IMR-90 (cell line): ENCODE measurements around the gene COL23A1. TPM values are rescaled to one million over a fixed set of nuclear protein-coding genes. Genes with fewer than 3 reads are reported as not detected.

Source experiments
- ATAC-seq: fragments of 200-7000 bp; cut with Tn5 transposase; 2 replicates; pipeline ENCODE4 v1.9.1; 2020; ENCODE audit warnings: low read depth, mild to moderate bottlenecking, moderate library complexity
- BruUV-seq: library from RNA; stranded (reverse); fragments of 400-500 nt; replicated peaks from 2 replicates; lab custom pipeline; 2021; lab: Mats Ljungman, UMichigan
- CTCF ChIA-PET: fragments of 300-600 bp; formaldehyde crosslinking; extraction: SDS; loops from one replicate; lab custom pipeline; 2021; ENCODE audit warnings: antibody characterized with exemption; lab: Yijun Ruan, JAX
- POLR2A ChIA-PET: fragments of 300-600 bp; sonication (Branson Sonifier 250); formaldehyde crosslinking; loops from one replicate; lab custom pipeline; 2022; ENCODE audit warnings: antibody characterized with exemption; ENCODE audit not compliant: unreplicated experiment; lab: Charles Lee
- DNase-seq: peaks from one replicate; pipeline ENCODE4 v3.0.0; 2013
- H2AFZ ChIP-seq: replicated peaks from 2 replicates; pipeline ENCODE3; 2013; ENCODE audit warnings: low read length, mild to moderate bottlenecking; ENCODE audit not compliant: poor library complexity
- H2AK5ac ChIP-seq: 2 replicates; pipeline ENCODE4 v1.6.1; 2013; ENCODE audit warnings: low read depth, low read length, inconsistent platforms
- H2AK9ac ChIP-seq: replicated peaks from 2 replicates; pipeline ENCODE3; 2013; ENCODE audit warnings: mild to moderate bottlenecking, low read depth, low read length, moderate library complexity; ENCODE audit not compliant: poor library complexity
- H2BK120ac ChIP-seq: 2 replicates; pipeline ENCODE4 v1.6.1; 2013; ENCODE audit warnings: low read depth, low read length, inconsistent platforms
- H2BK15ac ChIP-seq: 3 replicates; pipeline ENCODE4 v1.6.1; 2013; ENCODE audit warnings: low read depth, low read length, inconsistent platforms
- H2BK20ac ChIP-seq: 2 replicates; pipeline ENCODE4 v1.6.1; 2013; ENCODE audit warnings: low read depth, mild to moderate bottlenecking, inconsistent platforms, low read length, moderate library complexity
- H2BK5ac ChIP-seq: 2 replicates; pipeline ENCODE4 v1.6.1; 2013; ENCODE audit warnings: mild to moderate bottlenecking, low read depth, low read length, inconsistent platforms; ENCODE audit not compliant: poor library complexity, severe bottlenecking
- H3K14ac ChIP-seq: replicated peaks from 2 replicates; pipeline ENCODE4 v1.6.1; 2013; ENCODE audit warnings: low read depth, low read length, inconsistent platforms
- H3K18ac ChIP-seq: 2 replicates; pipeline ENCODE4 v1.6.1; 2013; ENCODE audit warnings: low read depth, low read length, control low read depth
- H3K23ac ChIP-seq: 2 replicates; pipeline ENCODE4 v1.6.1; 2013; ENCODE audit warnings: low read depth, low read length, inconsistent platforms
- H3K27ac ChIP-seq: 2 replicates; pipeline ENCODE4 v1.5.1; 2013; ENCODE audit warnings: mild to moderate bottlenecking, control low read depth, low read length; ENCODE audit not compliant: insufficient read depth
- H3K27me3 ChIP-seq: 2 replicates; pipeline ENCODE4 v1.6.1; 2013; ENCODE audit warnings: low read length; ENCODE audit not compliant: control insufficient read depth, insufficient read depth
- H3K36me3 ChIP-seq: 2 replicates; pipeline ENCODE4 v1.6.1; 2013; ENCODE audit warnings: low read length, mixed read lengths; ENCODE audit not compliant: control insufficient read depth, insufficient read depth
- H3K4ac ChIP-seq: 2 replicates; pipeline ENCODE4 v1.6.1; 2013; ENCODE audit warnings: low read depth, low read length, inconsistent platforms
- H3K4me1 ChIP-seq: 2 replicates; pipeline ENCODE4 v1.6.1; 2013; ENCODE audit warnings: low read length, mixed read lengths; ENCODE audit not compliant: control insufficient read depth, insufficient read depth
- H3K4me2 ChIP-seq: 2 replicates; pipeline ENCODE4 v1.6.1; 2013; ENCODE audit warnings: low read depth, mild to moderate bottlenecking, control low read depth, low read length, moderate library complexity
- H3K4me3 ChIP-seq: 2 replicates; pipeline ENCODE4 v1.5.1; 2013; ENCODE audit warnings: low read depth, mild to moderate bottlenecking, control low read depth, low read length, moderate library complexity; ENCODE audit not compliant: insufficient read depth
- H3K56ac ChIP-seq: 2 replicates; pipeline ENCODE4 v1.6.1; 2013; ENCODE audit warnings: low read length, inconsistent platforms; ENCODE audit not compliant: insufficient read depth; ENCODE audit errors: extremely low read depth
- H3K79me1 ChIP-seq, 2 experiments: 2 replicates each; pipeline ENCODE4 v1.6.1; 2013; ENCODE audit warnings: low read length in 2 of 2, inconsistent platforms in 1 of 2, low read depth in 1 of 2
- H3K9ac ChIP-seq: 2 replicates; pipeline ENCODE4 v1.6.1; 2013; ENCODE audit warnings: low read depth, low read length, control low read depth
- H3K9me1 ChIP-seq: 2 replicates; pipeline ENCODE4 v1.6.1; 2013; ENCODE audit warnings: low read length, inconsistent platforms; ENCODE audit not compliant: insufficient read depth
- H3K9me3 ChIP-seq: 2 replicates; pipeline ENCODE4 v1.6.1; 2013; ENCODE audit warnings: low read length; ENCODE audit not compliant: control insufficient read depth, insufficient read depth
- H4K20me1 ChIP-seq: 2 replicates; pipeline ENCODE4 v1.6.1; 2013; ENCODE audit warnings: low read length, inconsistent platforms; ENCODE audit not compliant: insufficient read depth
- H4K5ac ChIP-seq: 2 replicates; pipeline ENCODE4 v1.6.1; 2013; ENCODE audit warnings: mild to moderate bottlenecking, low read depth, low read length, control low read depth
- H4K8ac ChIP-seq, 2 experiments: 2 replicates each; pipeline ENCODE4 v1.6.1; 2013; ENCODE audit warnings: low read depth in 2 of 2, low read length in 2 of 2, control low read depth in 1 of 2, inconsistent platforms in 1 of 2
- H4K91ac ChIP-seq: 2 replicates; pipeline ENCODE4 v1.6.1; 2013; ENCODE audit warnings: low read depth, low read length, inconsistent platforms; ENCODE audit not compliant: insufficient read depth
- BHLHE40 ChIP-seq: fragments of 150-350 bp; IDR thresholded peaks from 2 replicates; pipeline ENCODE4 v1.6.1; 2016; ENCODE audit warnings: mild to moderate bottlenecking, low read depth, low read length
- CEBPB ChIP-seq: IDR thresholded peaks from 2 replicates; pipeline ENCODE4 v1.6.1; 2012; ENCODE audit warnings: low read depth, low read length, improper control_type of control experiment
- FOS ChIP-seq: fragments of 150-350 bp; IDR thresholded peaks from 2 replicates; pipeline ENCODE4 v1.6.1; 2016; ENCODE audit warnings: low read depth, low read length
- MAFK ChIP-seq: IDR thresholded peaks from 2 replicates; pipeline ENCODE4 v1.6.1; 2012; ENCODE audit warnings: low read depth, low read length, improper control_type of control experiment
- MXI1 ChIP-seq: IDR thresholded peaks from 2 replicates; pipeline ENCODE4 v1.6.1; 2012; ENCODE audit warnings: low read depth, mild to moderate bottlenecking, low read length, moderate library complexity, borderline replicate concordance
- POLR2A ChIP-seq: IDR thresholded peaks from 2 replicates; pipeline ENCODE4 v1.6.1; 2012; ENCODE audit warnings: mild to moderate bottlenecking, low read depth, low read length
- RAD21 ChIP-seq: IDR thresholded peaks from 2 replicates; pipeline ENCODE4 v1.6.1; 2012; ENCODE audit warnings: low read length, improper control_type of control experiment
- RCOR1 ChIP-seq: IDR thresholded peaks from 2 replicates; pipeline ENCODE4 v1.6.1; 2012; ENCODE audit warnings: mild to moderate bottlenecking, low read length, improper control_type of control experiment; ENCODE audit not compliant: insufficient replicate concordance
- RFX5 ChIP-seq: IDR thresholded peaks from 2 replicates; pipeline ENCODE4 v1.8.0; 2012; ENCODE audit warnings: low read depth, mild to moderate bottlenecking, low read length, moderate library complexity
- WGBS, 2 experiments: methylation state at CpG; one replicate each; pipeline versions ENCODE4 v1.1.5 to v1.1.7; 2013; ENCODE audit warnings: missing lambda C conversion rate in 2 of 2; ENCODE audit not compliant: insufficient read length in 1 of 2; ENCODE audit errors: extremely low coverage in 2 of 2; 5-methylcytosine and 5-hydroxymethylcytosine counted together
- dilution Hi-C: fragments of 300-500 bp; cut with HindIII; formaldehyde crosslinking; loops from one replicate; pipeline ENCODE4 v1.14.3; 2018; ENCODE audit warnings: low sequenced_read_pairs; ENCODE audit not compliant: unreplicated experiment
- in situ Hi-C: fragments of 300-500 bp; cut with MboI; formaldehyde crosslinking; loops from 3 replicates; pipeline ENCODE4 v1.14.3; 2019; ENCODE audit warnings: low sequenced_read_pairs, inconsistent platforms, mixed read lengths
- intact Hi-C: fragments of 100-400 bp; cut with micrococcal nuclease; formaldehyde crosslinking; loops from 2 replicates; pipeline ENCODE4 v1.10.0; 2022
- polyA plus RNA-seq, 3 experiments: library from polyadenylated mRNA; depleted of rRNA; stranded (reverse); fragments of >200 nt; gene quantifications; 2 replicates each; pipeline ENCODE4 v1.2.3, GENCODE V29; 2012; ENCODE audit warnings: low replicate concordance in 1 of 3
- total RNA-seq: library from RNA; depleted of rRNA; stranded (reverse); fragments of >200 nt; gene quantifications from 2 replicates; pipeline ENCODE4 v1.2.3, GENCODE V29; 2012
- TF ChIP-seq, protein P1 (sequence below): fragments of 150-350 bp; IDR thresholded peaks from 2 replicates; pipeline ENCODE4 v1.6.1; 2017; ENCODE audit warnings: mild to moderate bottlenecking, antibody characterized with exemption, low read length, low read depth
- TF ChIP-seq, protein P2 (sequence below): fragments of 150-350 bp; IDR thresholded peaks from 2 replicates; pipeline ENCODE4 v1.6.1; 2016; ENCODE audit warnings: low read depth, mild to moderate bottlenecking, low read length, moderate library complexity, borderline replicate concordance

Gene COL23A1
- total and polyA plus RNA-seq, 2 of the 4 experiments (the other 2 are of a cell fraction): not detected

DNA sequence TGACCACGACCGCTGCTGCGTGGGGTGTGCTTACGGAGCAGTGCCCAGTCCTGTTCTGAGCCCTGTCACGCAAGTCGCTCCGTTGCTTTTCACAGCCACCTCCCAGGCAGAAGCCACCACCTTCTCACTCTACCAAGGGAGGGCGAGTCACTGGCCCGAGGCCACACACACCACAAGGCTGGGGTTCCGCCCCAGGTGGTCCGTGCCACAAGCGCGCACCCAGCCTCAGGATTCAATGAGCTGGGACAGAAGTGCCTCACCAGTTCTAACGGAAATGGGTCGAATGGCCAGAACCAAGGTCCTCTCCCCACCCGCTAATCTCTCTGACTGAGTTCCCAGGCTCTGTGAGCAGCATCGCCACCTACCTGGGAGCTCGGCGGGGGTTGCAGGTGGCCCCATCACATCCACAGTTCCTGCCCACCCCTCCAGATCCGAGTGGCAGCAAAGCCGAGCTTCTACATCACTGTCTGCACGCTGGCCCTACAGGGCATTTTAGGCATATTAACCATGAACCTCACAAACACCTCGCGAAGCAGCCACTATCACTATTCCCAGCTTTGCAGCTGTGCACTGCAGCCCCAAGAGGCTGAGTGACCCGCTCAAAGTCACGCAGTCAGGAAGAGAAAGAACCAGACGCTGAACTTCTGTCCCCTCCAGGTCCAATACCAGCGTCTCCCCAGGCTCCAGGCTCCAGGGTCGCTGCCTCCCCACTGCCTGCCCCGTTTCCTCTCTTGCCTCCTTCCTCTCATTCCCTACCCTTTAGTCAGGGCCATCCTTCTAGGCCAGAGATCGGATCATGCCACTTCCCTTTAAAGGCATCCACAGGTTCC is 265.5 kb downstream of the COL23A1 start:
- H3K56ac ChIP-seq: no peak overlapping the region

More for the DNA sequence above, 265.5 kb downstream of the COL23A1 start:
- H3K4me3 ChIP-seq: no peak overlapping the region
- ChIA-PET CTCF (no interaction called here), POLR2A (no interaction called here)
- H3K27ac ChIP-seq: no peak overlapping the region
- no peak overlapping the region for H2AK5ac ChIP-seq
- no peak overlapping the region for H2BK20ac ChIP-seq
- H3K79me1 ChIP-seq: no peaks in the 10 kb centered on the region
- peaks cover 30% of the 10 kb centered on the region for H3K9me3 ChIP-seq
- DNase-seq (no peak), ATAC-seq (no peak)
- H3K9me1 ChIP-seq: no peaks in the 10 kb centered on the region
- in situ Hi-C loops (no loop called here), intact Hi-C loops (no loop called here), dilution Hi-C loops (no loop called here)
- TF ChIP-seq FOS: no peak
- no peak for TF ChIP-seq CEBPB
- TF ChIP-seq RAD21: no peak
- no peak for TF ChIP-seq RFX5
- no peak for TF ChIP-seq RCOR1
- TF ChIP-seq, protein P1, sequence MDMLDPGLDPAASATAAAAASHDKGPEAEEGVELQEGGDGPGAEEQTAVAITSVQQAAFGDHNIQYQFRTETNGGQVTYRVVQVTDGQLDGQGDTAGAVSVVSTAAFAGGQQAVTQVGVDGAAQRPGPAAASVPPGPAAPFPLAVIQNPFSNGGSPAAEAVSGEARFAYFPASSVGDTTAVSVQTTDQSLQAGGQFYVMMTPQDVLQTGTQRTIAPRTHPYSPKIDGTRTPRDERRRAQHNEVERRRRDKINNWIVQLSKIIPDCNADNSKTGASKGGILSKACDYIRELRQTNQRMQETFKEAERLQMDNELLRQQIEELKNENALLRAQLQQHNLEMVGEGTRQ: no peak
- TF ChIP-seq, protein P2, sequence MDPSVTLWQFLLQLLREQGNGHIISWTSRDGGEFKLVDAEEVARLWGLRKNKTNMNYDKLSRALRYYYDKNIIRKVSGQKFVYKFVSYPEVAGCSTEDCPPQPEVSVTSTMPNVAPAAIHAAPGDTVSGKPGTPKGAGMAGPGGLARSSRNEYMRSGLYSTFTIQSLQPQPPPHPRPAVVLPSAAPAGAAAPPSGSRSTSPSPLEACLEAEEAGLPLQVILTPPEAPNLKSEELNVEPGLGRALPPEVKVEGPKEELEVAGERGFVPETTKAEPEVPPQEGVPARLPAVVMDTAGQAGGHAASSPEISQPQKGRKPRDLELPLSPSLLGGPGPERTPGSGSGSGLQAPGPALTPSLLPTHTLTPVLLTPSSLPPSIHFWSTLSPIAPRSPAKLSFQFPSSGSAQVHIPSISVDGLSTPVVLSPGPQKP: no peak
- no peak for TF ChIP-seq MXI1
- TF ChIP-seq MAFK: no peak
- no peak for TF ChIP-seq POLR2A
- no peak for TF ChIP-seq BHLHE40
- no peak overlapping the region for H4K5ac ChIP-seq
- H3K4ac ChIP-seq: no peak overlapping the region
- no TSS peak for BruUV-seq
- H2AK9ac ChIP-seq: no peak overlapping the region
- no peak overlapping the region for H2BK120ac ChIP-seq
- no peak overlapping the region for H3K4me2 ChIP-seq
- H2BK5ac ChIP-seq: no peak overlapping the region
- no peak overlapping the region for H3K9ac ChIP-seq
- H3K14ac ChIP-seq: no peak overlapping the region
- no peak overlapping the region for H3K18ac ChIP-seq
- WGBS, 2 experiments: 74% methylated on average over 15 of the region's 31 CpGs; no CpG with 5 or more reads in 1 of the 2 experiments
- H4K91ac ChIP-seq: no peak overlapping the region
- no peak overlapping the region for H3K23ac ChIP-seq
- no peaks in the 10 kb centered on the region for H3K36me3 ChIP-seq
- no peak overlapping the region for H2BK15ac ChIP-seq
- no peaks in the 10 kb centered on the region; the same call in 1 of the 2 replicates for H3K27me3 ChIP-seq
- H2AFZ ChIP-seq: no peak overlapping the region
- no peak overlapping the region for H4K8ac ChIP-seq
- H3K4me1 ChIP-seq: no peaks in the 10 kb centered on the region
- H4K20me1 ChIP-seq: no peaks in the 10 kb centered on the region
